Body of pancreas (tissue), 4 donors: ENCODE results near the gene ARAP1. TPM values are rescaled to one million over a fixed set of nuclear protein-coding genes. Genes with fewer than 3 reads are reported as not detected.

ENCODE experiments used
- ATAC-seq: fragments of 150-250 bp; one replicate; pipeline ENCODE4 v1.9.1; 2016
- DNase-seq, 4 donors: peaks; one replicate each; pipeline ENCODE4 v3.0.0-alpha.2; 2019
- H3K27ac ChIP-seq, 4 donors: fragments of 200-600 bp; sonication (generic); 1 replicate in 3 of 4; 2 replicates in 1 of 4; pipeline versions ENCODE4 v1.5.1 to v1.6.1; 2016 to 2019; ENCODE audit warnings: mild to moderate bottlenecking in 1 of 4, mixed read lengths in 1 of 4, moderate library complexity in 1 of 4
- H3K27me3 ChIP-seq, 2 donors: fragments of 200-600 bp; sonication (generic); one replicate each; pipeline ENCODE4 v1.6.0; 2016; ENCODE audit warnings: mild to moderate bottlenecking in 1 of 2
- H3K36me3 ChIP-seq, 2 donors: fragments of 200-600 bp; sonication (generic); replicated peaks in 1 of 2; 2 replicates each; pipeline ENCODE4 v1.5.1; 2016; ENCODE audit warnings: low read depth in 2 of 2; ENCODE audit not compliant: insufficient read depth in 1 of 2
- H3K4me1 ChIP-seq: fragments of 200-600 bp; sonication (generic); one replicate; pipeline ENCODE4 v1.6.0; 2016
- H3K4me3 ChIP-seq, 2 donors: fragments of 200-600 bp; sonication (generic); 1 replicate in 1 of 2; 2 replicates in 1 of 2; pipeline ENCODE4 v1.5.1; 2016 to 2019
- H3K9me3 ChIP-seq, 3 donors: fragments of 200-600 bp; sonication (generic); 1 replicate in 2 of 3; 2 replicates in 1 of 3; pipeline ENCODE4 v1.5.1; 2016
- POLR2A ChIP-seq, 3 donors: fragments of 450-650 bp; IDR thresholded peaks; one replicate each; pipeline ENCODE4 v1.6.1; 2016; ENCODE audit warnings: antibody characterized with exemption in 3 of 3, mild to moderate bottlenecking in 2 of 3
- WGBS, 2 donors: methylation state at CpG; one replicate each; pipeline ENCODE4 v1.1.5; 2017; 5-methylcytosine and 5-hydroxymethylcytosine counted together
- intact Hi-C: fragments of 100-400 bp; cut with DNase I; formaldehyde crosslinking; loops from one replicate; pipeline ENCODE4 v1.15.1; 2023
- total RNA-seq, 2 donors: library from RNA; depleted of rRNA; stranded (reverse); fragments of >200 nt; gene quantifications; one replicate each; pipeline ENCODE4 v1.1.0, GENCODE V29; 2016
- TF ChIP-seq, protein P1 (sequence below), 7 experiments: fragments of 450-650 bp in 4 of 7; fragments of 200-600 bp in 3 of 7; sonication (generic) in 3 of 7; IDR thresholded peaks; one replicate each; pipeline ENCODE4 v1.5.1; 2016 to 2019; ENCODE audit warnings: antibody characterized with exemption in 7 of 7

The ARAP1 gene
- total RNA-seq, 2 donors from 2014 or later: 63.3 to 208 TPM

DNA sequence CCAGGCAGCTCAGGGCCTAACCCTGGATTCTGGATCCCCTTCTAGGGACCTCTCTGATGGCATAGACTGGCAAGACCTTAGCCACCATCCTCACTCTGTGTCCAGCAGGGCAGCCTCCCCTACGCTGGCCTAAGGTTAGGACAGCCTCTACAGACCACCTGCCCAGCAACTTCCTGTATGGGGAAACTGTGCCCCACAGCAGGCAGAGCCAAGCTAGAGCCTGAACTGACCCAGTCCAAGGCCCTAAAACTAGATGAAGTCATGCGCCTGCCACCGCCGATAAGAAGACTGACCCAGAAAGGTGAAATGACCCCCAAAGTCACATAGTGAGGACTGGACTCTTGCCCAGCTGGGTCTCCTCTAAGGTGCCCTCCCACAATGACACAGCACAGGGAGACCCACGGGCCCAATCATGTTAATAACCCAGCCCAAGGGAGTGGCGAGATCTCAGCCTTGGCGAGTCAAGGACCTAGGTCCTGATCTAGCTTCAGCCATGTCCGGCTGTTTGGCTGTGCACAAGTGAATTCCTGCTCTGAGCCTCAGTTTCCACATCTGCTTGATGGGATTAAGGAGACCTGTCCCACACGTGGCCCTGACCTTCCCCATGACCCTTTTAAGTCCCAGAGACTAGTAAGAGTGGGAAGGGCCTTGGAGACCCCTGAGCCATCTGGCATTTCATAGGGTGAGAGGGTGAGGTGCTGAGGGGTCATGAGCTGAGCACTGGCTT lies 24.1 kb upstream of the ARAP1 start:
- intact Hi-C loops: no loop called here
- WGBS, 2 donors: 41 to 48% methylated on average over 7 to 9 of the region's 9 CpGs
- ATAC-seq (no peak), DNase-seq (peak in 1 of 4 donors; percentile 35)
- H3K36me3 ChIP-seq: no peaks in the 10 kb centered on the region
- H3K27ac ChIP-seq: peak overlapping the region; percentile 84 to 97 (median 92)
- no peak overlapping the region for H3K4me3 ChIP-seq
- H3K4me1 ChIP-seq: peaks cover 98% of the 10 kb centered on the region
- no peaks in the 10 kb centered on the region for H3K9me3 ChIP-seq
- no peaks in the 10 kb centered on the region for H3K27me3 ChIP-seq
- TF ChIP-seq, protein P1, sequence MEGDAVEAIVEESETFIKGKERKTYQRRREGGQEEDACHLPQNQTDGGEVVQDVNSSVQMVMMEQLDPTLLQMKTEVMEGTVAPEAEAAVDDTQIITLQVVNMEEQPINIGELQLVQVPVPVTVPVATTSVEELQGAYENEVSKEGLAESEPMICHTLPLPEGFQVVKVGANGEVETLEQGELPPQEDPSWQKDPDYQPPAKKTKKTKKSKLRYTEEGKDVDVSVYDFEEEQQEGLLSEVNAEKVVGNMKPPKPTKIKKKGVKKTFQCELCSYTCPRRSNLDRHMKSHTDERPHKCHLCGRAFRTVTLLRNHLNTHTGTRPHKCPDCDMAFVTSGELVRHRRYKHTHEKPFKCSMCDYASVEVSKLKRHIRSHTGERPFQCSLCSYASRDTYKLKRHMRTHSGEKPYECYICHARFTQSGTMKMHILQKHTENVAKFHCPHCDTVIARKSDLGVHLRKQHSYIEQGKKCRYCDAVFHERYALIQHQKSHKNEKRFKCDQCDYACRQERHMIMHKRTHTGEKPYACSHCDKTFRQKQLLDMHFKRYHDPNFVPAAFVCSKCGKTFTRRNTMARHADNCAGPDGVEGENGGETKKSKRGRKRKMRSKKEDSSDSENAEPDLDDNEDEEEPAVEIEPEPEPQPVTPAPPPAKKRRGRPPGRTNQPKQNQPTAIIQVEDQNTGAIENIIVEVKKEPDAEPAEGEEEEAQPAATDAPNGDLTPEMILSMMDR (IDR thresholded peaks at IDR 0.05): no peak
- TF ChIP-seq POLR2A (IDR thresholded peaks at IDR 0.05): no peak

- 60 to 76% methylated on average over 7 of the region's 7 CpGs for WGBS, 2 donors
- DNase-seq (no peak), ATAC-seq (no peak)
- Histone ChIP-seq H3K4me3 (no peak overlapping the region), H3K36me3 (no peaks in the 10 kb centered on the region), H3K27me3 (no peaks in the 10 kb centered on the region), H3K9me3 (no peaks in the 10 kb centered on the region), H3K27ac (peak overlapping the region; percentile 84 to 97 (median 92)), H3K4me1 (peaks cover 97% of the 10 kb centered on the region)
- no peak for TF ChIP-seq POLR2A (IDR thresholded peaks at IDR 0.05)
- TF ChIP-seq, protein P1 (IDR thresholded peaks at IDR 0.05): no peak
- intact Hi-C loops: no loop called here
Observed at GRCh38 chr11:72775288-72776110, 23.3 kb upstream of the ARAP1 start.

DNA sequence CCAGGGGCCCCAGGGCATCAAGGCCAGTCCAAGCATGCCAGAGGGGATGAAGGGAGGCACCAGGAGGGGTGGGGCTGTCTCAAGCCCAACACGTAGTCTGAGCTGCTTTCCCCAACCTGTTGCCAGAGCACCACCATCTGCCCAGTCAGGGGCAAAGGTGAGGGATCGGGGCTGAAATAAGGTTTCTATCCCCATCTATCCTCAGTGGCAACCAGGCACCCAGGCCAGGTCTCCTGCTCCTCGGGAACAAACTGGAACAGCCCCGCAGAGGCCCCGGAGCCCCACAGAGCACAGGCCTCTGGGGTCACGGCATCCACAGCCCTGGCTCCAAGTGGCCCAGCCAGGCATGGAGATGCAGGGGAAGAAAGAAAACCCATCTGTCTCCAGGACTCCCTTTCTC lies 22.3 kb upstream of the ARAP1 start:
- Histone ChIP-seq H3K27ac (peak overlapping the region in 2 of 4 donors; percentile 25 to 48), H3K36me3 (no peaks in the 10 kb centered on the region), H3K4me3 (no peak overlapping the region), H3K27me3 (no peaks in the 10 kb centered on the region), H3K4me1 (peaks cover 96% of the 10 kb centered on the region), H3K9me3 (no peaks in the 10 kb centered on the region)
- TF ChIP-seq, protein P1 (IDR thresholded peaks at IDR 0.05): no peak
- no peak for TF ChIP-seq POLR2A (IDR thresholded peaks at IDR 0.05)
- ATAC-seq: no peak
- intact Hi-C loops: no loop called here
- WGBS, 2 donors: 0 to 64% methylated on average over 1 to 6 of the region's 6 CpGs
- no peak for DNase-seq

- DNase-seq (no peak), ATAC-seq (no peak)
- H3K9me3 ChIP-seq: no peaks in the 10 kb centered on the region
- 35 to 38% methylated on average over 6 of the region's 6 CpGs for WGBS, 2 donors
- peak overlapping the region in 3 of 4 donors; percentile 0 to 48 (median 25) for H3K27ac ChIP-seq
- intact Hi-C loops: no loop called here
- H3K27me3 ChIP-seq: no peaks in the 10 kb centered on the region
- no peak overlapping the region for H3K4me3 ChIP-seq
- TF ChIP-seq POLR2A (IDR thresholded peaks at IDR 0.05): no peak
- TF ChIP-seq, protein P1 (IDR thresholded peaks at IDR 0.05): no peak
- H3K36me3 ChIP-seq: no peaks in the 10 kb centered on the region
- peaks cover 95% of the 10 kb centered on the region for H3K4me1 ChIP-seq
Observed at GRCh38 chr11:72773696-72774095, 21.5 kb upstream of the ARAP1 start.
